ENCODE measurements around the gene REEP3.

The REEP3 gene

GRCh38 chr10:63586043-63586442, 64.8 kb downstream of the REEP3 start:
- H3K36me3 ChIP-seq (ENCODE audit: low read depth) = no peaks in the 10 kb centered on the region
- peak; percentile 51 for ATAC-seq (ENCODE audit: low read depth)
- H3K4me1 ChIP-seq (ENCODE audit: insufficient read depth, poor library complexity, severe bottlenecking) = peaks cover 23% of the 10 kb centered on the region
- H3K9me3 ChIP-seq (ENCODE audit: severe bottlenecking) = no peaks in the 10 kb centered on the region
- H3K27me3 ChIP-seq (ENCODE audit: insufficient read depth, poor library complexity, severe bottlenecking) = no peaks in the 10 kb centered on the region
- no peak for TF ChIP-seq CTCF (IDR thresholded peaks at IDR 0.05; ENCODE audit: poor library complexity, severe bottlenecking)
- H3K4me3 ChIP-seq (ENCODE audit: severe bottlenecking) = no peak overlapping the region
- H3K27ac ChIP-seq (ENCODE audit: poor library complexity, severe bottlenecking) = no peak overlapping the region
- no peak for DNase-seq (ENCODE audit: low spot score)

- Histone ChIP-seq H3K36me3 (ENCODE audit: low read depth) (no peaks in the 10 kb centered on the region), H3K27ac (ENCODE audit: poor library complexity, severe bottlenecking) (no peak overlapping the region), H3K4me3 (ENCODE audit: severe bottlenecking) (no peak overlapping the region), H3K9me3 (ENCODE audit: severe bottlenecking) (no peaks in the 10 kb centered on the region), H3K27me3 (ENCODE audit: insufficient read depth, poor library complexity, severe bottlenecking) (no peaks in the 10 kb centered on the region), H3K4me1 (ENCODE audit: insufficient read depth, poor library complexity, severe bottlenecking) (peaks cover 23% of the 10 kb centered on the region)
- no peak for TF ChIP-seq CTCF (IDR thresholded peaks at IDR 0.05; ENCODE audit: poor library complexity, severe bottlenecking)
- ATAC-seq (ENCODE audit: low read depth) (no peak), DNase-seq (ENCODE audit: low spot score) (no peak)
Observed at GRCh38 chr10:63587191-63587590, 66.0 kb downstream of the REEP3 start.

- H3K27me3 ChIP-seq (ENCODE audit: insufficient read depth, poor library complexity, severe bottlenecking) = no peaks in the 10 kb centered on the region
- H3K36me3 ChIP-seq (ENCODE audit: low read depth) = no peaks in the 10 kb centered on the region
- peak overlapping the region; percentile 29 for H3K27ac ChIP-seq (ENCODE audit: poor library complexity, severe bottlenecking)
- peaks cover 23% of the 10 kb centered on the region for H3K4me1 ChIP-seq (ENCODE audit: insufficient read depth, poor library complexity, severe bottlenecking)
- DNase-seq (ENCODE audit: low spot score) = no peak
- peak; percentile 50 for ATAC-seq (ENCODE audit: low read depth)
- TF ChIP-seq CTCF (IDR thresholded peaks at IDR 0.05; ENCODE audit: poor library complexity, severe bottlenecking) = no peak
- H3K4me3 ChIP-seq (ENCODE audit: severe bottlenecking) = no peak overlapping the region
- no peaks in the 10 kb centered on the region for H3K9me3 ChIP-seq (ENCODE audit: severe bottlenecking)
Observed at GRCh38 chr10:63588436-63589167, 67.4 kb downstream of the REEP3 start.

- H3K27me3 ChIP-seq (ENCODE audit: insufficient read depth, poor library complexity, severe bottlenecking) = no peaks in the 10 kb centered on the region
- H3K27ac ChIP-seq (ENCODE audit: poor library complexity, severe bottlenecking) = no peak overlapping the region
- ATAC-seq (ENCODE audit: low read depth) (no peak), DNase-seq (ENCODE audit: low spot score) (no peak)
- no peaks in the 10 kb centered on the region for H3K9me3 ChIP-seq (ENCODE audit: severe bottlenecking)
- H3K4me3 ChIP-seq (ENCODE audit: severe bottlenecking) = no peak overlapping the region
- H3K4me1 ChIP-seq (ENCODE audit: insufficient read depth, poor library complexity, severe bottlenecking) = peaks cover 5% of the 10 kb centered on the region
- no peak for TF ChIP-seq CTCF (IDR thresholded peaks at IDR 0.05; ENCODE audit: poor library complexity, severe bottlenecking)
- H3K36me3 ChIP-seq (ENCODE audit: low read depth) = peaks cover 24% of the 10 kb centered on the region
Observed at GRCh38 chr10:63591600-63592379, 70.6 kb downstream of the REEP3 start.
